Trophoblast cell (in vitro differentiated cells and primary cell): ENCODE results near the gene JARID2.

Experiments
- DNase-seq, 2 donors: peaks; one replicate each; pipeline ENCODE4 v3.0.0-alpha.2; 2016
- H2AFZ ChIP-seq: 2 replicates; pipeline ENCODE4 v1.6.1; 2013; ENCODE audit warnings: low read length, moderate library complexity, mild to moderate bottlenecking; ENCODE audit not compliant: insufficient read depth, poor library complexity
- H2AK5ac ChIP-seq: 2 replicates; pipeline ENCODE4 v1.6.1; 2013; ENCODE audit warnings: mild to moderate bottlenecking, low read length
- H2BK120ac ChIP-seq: 2 replicates; pipeline ENCODE4 v1.6.1; 2013; ENCODE audit warnings: low read length, mild to moderate bottlenecking, moderate library complexity; ENCODE audit not compliant: insufficient read depth, poor library complexity
- H2BK12ac ChIP-seq: 2 replicates; pipeline ENCODE4 v1.6.1; 2013; ENCODE audit warnings: mild to moderate bottlenecking, low read length, moderate library complexity
- H2BK5ac ChIP-seq: 2 replicates; pipeline ENCODE4 v1.6.1; 2013; ENCODE audit warnings: low read length, low read depth, moderate library complexity, mild to moderate bottlenecking; ENCODE audit not compliant: poor library complexity
- H3K14ac ChIP-seq: 2 replicates; pipeline ENCODE4 v1.6.1; 2013; ENCODE audit warnings: mild to moderate bottlenecking, low read length
- H3K18ac ChIP-seq: 2 replicates; pipeline ENCODE4 v1.6.1; 2013; ENCODE audit warnings: mild to moderate bottlenecking, low read length
- H3K23ac ChIP-seq: 2 replicates; pipeline ENCODE4 v1.6.1; 2013; ENCODE audit warnings: low read length
- H3K27ac ChIP-seq: 2 replicates; pipeline ENCODE4 v1.5.1; 2013; ENCODE audit warnings: low read depth, mild to moderate bottlenecking, inconsistent platforms, low read length, moderate library complexity
- H3K27me3 ChIP-seq: 2 replicates; pipeline ENCODE4 v1.6.1; 2013; ENCODE audit warnings: inconsistent platforms, mild to moderate bottlenecking, low read length, moderate library complexity; ENCODE audit not compliant: insufficient read depth
- H3K36me3 ChIP-seq, 2 experiments: 1 replicate in 1 of 2; 2 replicates in 1 of 2; pipeline ENCODE4 v1.6.1; 2013; ENCODE audit warnings: low read length in 2 of 2, mild to moderate bottlenecking in 2 of 2, moderate library complexity in 1 of 2; ENCODE audit not compliant: insufficient read depth in 2 of 2, control insufficient read depth in 1 of 2
- H3K4ac ChIP-seq: 2 replicates; pipeline ENCODE4 v1.6.1; 2013; ENCODE audit warnings: low read depth, mild to moderate bottlenecking, low read length, moderate library complexity
- H3K4me1 ChIP-seq, 2 experiments: 1 replicate in 1 of 2; 2 replicates in 1 of 2; pipeline ENCODE4 v1.6.1; 2013; ENCODE audit warnings: low read length in 2 of 2, mild to moderate bottlenecking in 2 of 2, moderate library complexity in 1 of 2; ENCODE audit not compliant: insufficient read depth in 2 of 2, control insufficient read depth in 1 of 2
- H3K4me2 ChIP-seq: 2 replicates; pipeline ENCODE4 v1.6.1; 2013; ENCODE audit warnings: inconsistent platforms, mild to moderate bottlenecking, low read length, moderate library complexity
- H3K4me3 ChIP-seq: 2 replicates; pipeline ENCODE4 v1.5.1; 2013; ENCODE audit warnings: mild to moderate bottlenecking, low read depth, low read length, inconsistent platforms
- H3K79me1 ChIP-seq: one replicate; pipeline ENCODE4 v1.6.1; 2013; ENCODE audit warnings: low read length
- H3K79me2 ChIP-seq: 2 replicates; pipeline ENCODE4 v1.6.1; 2013; ENCODE audit warnings: low read length, mild to moderate bottlenecking; ENCODE audit not compliant: control insufficient read depth, insufficient read depth, poor library complexity
- H3K9ac ChIP-seq: 2 replicates; pipeline ENCODE4 v1.6.1; 2013; ENCODE audit warnings: mild to moderate bottlenecking, low read length
- H3K9me3 ChIP-seq: 2 replicates; pipeline ENCODE4 v1.6.1; 2013; ENCODE audit warnings: low read depth, mild to moderate bottlenecking, control low read depth, inconsistent platforms, low read length; ENCODE audit not compliant: insufficient read depth
- H4K12ac ChIP-seq: 2 replicates; pipeline ENCODE4 v1.6.1; 2013; ENCODE audit warnings: low read depth, mild to moderate bottlenecking, low read length, moderate library complexity
- H4K8ac ChIP-seq: 2 replicates; pipeline ENCODE4 v1.6.1; 2013; ENCODE audit warnings: low read depth, mild to moderate bottlenecking, low read length, moderate library complexity
- H4K91ac ChIP-seq: one replicate; pipeline ENCODE4 v1.6.1; 2013; ENCODE audit warnings: low read depth, mild to moderate bottlenecking, low read length, moderate library complexity
- WGBS: extraction: QIAGEN DNeasy Blood & Tissue Kit; methylation state at CpG from one replicate; pipeline ENCODE4 v1.1.7; 2013; ENCODE audit warnings: missing lambda C conversion rate; ENCODE audit not compliant: insufficient read length, insufficient coverage; ENCODE audit errors: extremely low coverage; 5-methylcytosine and 5-hydroxymethylcytosine counted together

The JARID2 gene

DNA sequence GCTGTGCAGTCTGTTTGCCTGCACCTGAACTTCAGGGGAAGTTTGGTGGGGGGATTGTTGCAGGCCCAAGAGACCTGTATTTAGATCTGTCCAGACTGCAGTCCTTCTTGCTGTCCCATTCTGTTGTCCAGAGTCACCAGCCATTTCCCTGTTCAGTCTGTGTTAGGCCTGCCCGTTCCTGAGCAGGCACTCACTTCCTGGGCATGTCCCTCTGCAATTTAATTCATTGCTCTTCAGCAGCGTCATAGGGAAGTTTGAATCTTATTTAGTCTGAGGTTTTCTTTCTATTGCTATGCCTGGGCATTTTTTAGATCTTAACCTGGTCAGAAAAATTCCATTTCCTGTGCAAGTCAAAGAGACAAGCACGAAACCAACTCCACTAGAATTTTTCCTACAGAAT is 226.8 kb downstream of the JARID2 start:
- Histone ChIP-seq H3K9ac (no peak overlapping the region), H4K8ac (no peak overlapping the region), H3K4ac (no peak overlapping the region), H3K14ac (no peak overlapping the region), H2BK5ac (no peak overlapping the region), H2BK12ac (no peak overlapping the region), H2AFZ (no peak overlapping the region), H3K27me3 (no peaks in the 10 kb centered on the region), H3K79me1 (no peaks in the 10 kb centered on the region), H3K18ac (no peak overlapping the region), H3K23ac (no peak overlapping the region), H3K4me2 (no peak overlapping the region), H2BK120ac (no peak overlapping the region), H4K12ac (no peak overlapping the region), H3K9me3 (no peaks in the 10 kb centered on the region), H3K79me2 (no peaks in the 10 kb centered on the region), H3K4me1 (no peaks in the 10 kb centered on the region), H4K91ac (no peak overlapping the region), H3K27ac (no peak overlapping the region), H2AK5ac (no peak overlapping the region), H3K36me3 (peaks cover 3 to 6% of the 10 kb centered on the region in 2 experiments), H3K4me3 (no peak overlapping the region)
- DNase-seq, result peak in 1 of 2 donors; percentile 33
- no CpG with 5 or more reads among the region's 3 CpGs for WGBS

GRCh38 chr6:15473174-15473573 is 227.3 kb downstream of the JARID2 start:
- Histone ChIP-seq H3K4me1 (no peaks in the 10 kb centered on the region), H3K4me2 (no peak overlapping the region), H3K23ac (no peak overlapping the region), H3K79me2 (no peaks in the 10 kb centered on the region), H3K14ac (no peak overlapping the region), H2AK5ac (no peak overlapping the region), H3K4me3 (no peak overlapping the region), H4K8ac (no peak overlapping the region), H3K9me3 (no peaks in the 10 kb centered on the region), H2BK5ac (no peak overlapping the region), H3K18ac (no peak overlapping the region), H3K9ac (no peak overlapping the region), H3K36me3 (peaks cover 3 to 6% of the 10 kb centered on the region in 2 experiments), H3K79me1 (no peaks in the 10 kb centered on the region), H2AFZ (no peak overlapping the region), H3K27ac (no peak overlapping the region), H3K27me3 (no peaks in the 10 kb centered on the region), H2BK120ac (no peak overlapping the region), H2BK12ac (no peak overlapping the region), H3K4ac (no peak overlapping the region), H4K91ac (no peak overlapping the region), H4K12ac (no peak overlapping the region)
- WGBS, result no CpG with 5 or more reads among the region's 7 CpGs
- no peak for DNase-seq

DNA sequence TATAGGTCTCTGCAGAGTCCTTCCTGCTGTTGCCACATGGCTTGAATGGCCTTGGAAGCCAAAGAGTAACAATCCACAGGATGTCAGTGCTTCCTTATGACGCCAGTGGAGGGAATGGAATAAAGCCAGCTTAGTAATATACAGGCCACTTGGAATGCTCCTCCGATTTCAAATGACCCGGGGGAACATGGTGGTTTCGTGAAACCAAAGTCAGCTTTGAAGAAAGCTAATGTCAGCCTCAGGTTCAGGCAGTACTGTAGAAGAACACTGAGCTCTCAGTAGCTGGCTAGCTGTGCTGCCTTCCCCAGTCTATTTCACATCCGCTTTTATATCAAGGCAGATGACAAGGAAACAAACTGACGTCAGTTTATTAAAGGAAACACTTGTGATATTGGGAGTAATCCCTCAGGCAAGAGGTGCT is 227.9 kb downstream of the JARID2 start:
- Histone ChIP-seq H3K4ac (no peak overlapping the region), H4K12ac (no peak overlapping the region)

DNA sequence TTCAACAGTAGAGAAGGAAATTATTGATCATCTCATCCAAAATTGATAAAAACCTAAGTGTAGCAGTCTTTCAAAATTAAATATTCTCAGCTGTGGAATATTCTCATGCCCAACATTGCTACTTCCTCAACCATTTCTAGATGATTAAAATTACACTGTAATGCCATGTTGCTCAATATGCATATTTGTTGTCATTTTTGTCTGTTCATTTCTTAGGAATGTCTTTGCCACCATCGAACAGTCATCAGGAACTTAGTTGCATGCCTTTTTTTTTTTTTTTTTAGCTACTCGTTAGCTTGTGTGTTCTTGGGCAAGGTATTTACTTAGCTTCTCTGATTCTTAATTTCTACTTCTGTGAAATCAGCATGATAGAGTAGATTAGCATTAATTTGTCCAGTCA is 228.3 kb downstream of the JARID2 start:
- Histone ChIP-seq H4K12ac (no peak overlapping the region), H3K27ac (no peak overlapping the region), H3K9me3 (no peaks in the 10 kb centered on the region), H2BK120ac (no peak overlapping the region), H3K4me3 (no peak overlapping the region), H3K79me2 (no peaks in the 10 kb centered on the region), H3K4ac (no peak overlapping the region), H3K4me1 (no peaks in the 10 kb centered on the region), H3K27me3 (no peaks in the 10 kb centered on the region), H3K9ac (no peak overlapping the region), H4K91ac (no peak overlapping the region), H3K4me2 (no peak overlapping the region), H2BK5ac (no peak overlapping the region), H2AFZ (no peak overlapping the region), H3K14ac (no peak overlapping the region), H3K23ac (no peak overlapping the region), H3K79me1 (no peaks in the 10 kb centered on the region), H3K18ac (no peak overlapping the region), H4K8ac (no peak overlapping the region), H2BK12ac (no peak overlapping the region), H2AK5ac (no peak overlapping the region), H3K36me3 (peaks cover 3 to 4% of the 10 kb centered on the region in 2 experiments)
- peak; percentile 70 to 93 for DNase-seq
- WGBS, result no CpG with 5 or more reads among the region's 2 CpGs

More for the DNA sequence above, 227.9 kb downstream of the JARID2 start:
- H4K91ac ChIP-seq, result no peak overlapping the region
- H3K4me1 ChIP-seq, result no peaks in the 10 kb centered on the region
- WGBS, result no CpG with 5 or more reads among the region's 6 CpGs
- no peak overlapping the region for H2AFZ ChIP-seq
- H3K79me1 ChIP-seq, result no peaks in the 10 kb centered on the region
- no peak overlapping the region for H3K23ac ChIP-seq
- DNase-seq, result peak; percentile 75 to 88
- no peak overlapping the region for H3K27ac ChIP-seq
- H3K9ac ChIP-seq, result no peak overlapping the region
- no peaks in the 10 kb centered on the region for H3K9me3 ChIP-seq
- no peak overlapping the region for H4K8ac ChIP-seq
- no peak overlapping the region for H3K4me2 ChIP-seq
- no peak overlapping the region for H3K14ac ChIP-seq
- no peak overlapping the region for H3K18ac ChIP-seq
- H3K36me3 ChIP-seq, result peaks cover 3 to 4% of the 10 kb centered on the region in 2 experiments
- H2BK12ac ChIP-seq, result no peak overlapping the region
- H2AK5ac ChIP-seq, result no peak overlapping the region
- H3K27me3 ChIP-seq, result no peaks in the 10 kb centered on the region
- H2BK5ac ChIP-seq, result no peak overlapping the region
- no peak overlapping the region for H3K4me3 ChIP-seq
- no peak overlapping the region for H2BK120ac ChIP-seq
- no peaks in the 10 kb centered on the region for H3K79me2 ChIP-seq
